Measurements from ENCODE around the gene TEAD2.
"Not testable (repeated sequence)": the region's sequence is repeated elsewhere in the genome, so short reads cannot be mapped to it uniquely, and the experiment has no call there.

TEAD2 gene

DNA sequence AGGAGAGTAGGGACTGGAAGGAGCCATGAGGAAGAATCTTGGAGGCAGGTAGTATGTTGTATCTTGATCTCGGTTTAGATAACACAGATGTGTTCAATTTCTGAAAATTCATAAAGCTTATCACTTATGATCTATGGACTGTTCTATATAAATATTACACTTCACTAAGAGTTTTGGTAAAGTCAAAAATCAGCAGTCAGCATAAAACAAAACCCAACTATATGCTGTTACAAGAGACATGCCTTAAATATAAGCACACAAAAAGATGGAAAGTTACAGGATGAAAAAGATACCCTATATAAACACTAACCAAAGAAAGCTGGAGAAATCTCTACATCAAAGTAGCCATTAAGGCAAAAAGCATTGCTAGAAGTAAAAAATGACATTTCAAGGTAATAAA lies 21.4 kb upstream of the TEAD2 start:
- no peak for DNase-seq (ENCODE audit: low read depth)

DNA sequence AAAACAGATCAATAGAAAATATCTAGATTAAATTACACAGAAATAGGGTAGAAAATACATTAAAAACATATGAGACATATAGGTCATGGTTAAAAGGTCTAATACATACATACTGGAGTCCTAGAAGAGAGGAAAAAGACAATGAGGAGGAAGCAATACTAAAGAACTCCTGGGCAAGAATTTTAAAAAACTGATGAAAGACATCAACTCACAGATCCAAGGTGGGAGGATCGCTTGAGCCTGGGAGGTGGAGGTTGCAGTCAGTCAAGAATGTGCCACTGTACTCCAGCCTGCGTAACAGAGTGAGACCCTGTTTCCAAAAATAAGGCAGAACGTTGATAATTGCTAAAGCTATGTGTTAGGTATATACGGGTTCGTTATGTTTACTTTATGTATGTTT lies 20.4 kb upstream of the TEAD2 start:
- no peak for DNase-seq (ENCODE audit: low read depth)

DNA sequence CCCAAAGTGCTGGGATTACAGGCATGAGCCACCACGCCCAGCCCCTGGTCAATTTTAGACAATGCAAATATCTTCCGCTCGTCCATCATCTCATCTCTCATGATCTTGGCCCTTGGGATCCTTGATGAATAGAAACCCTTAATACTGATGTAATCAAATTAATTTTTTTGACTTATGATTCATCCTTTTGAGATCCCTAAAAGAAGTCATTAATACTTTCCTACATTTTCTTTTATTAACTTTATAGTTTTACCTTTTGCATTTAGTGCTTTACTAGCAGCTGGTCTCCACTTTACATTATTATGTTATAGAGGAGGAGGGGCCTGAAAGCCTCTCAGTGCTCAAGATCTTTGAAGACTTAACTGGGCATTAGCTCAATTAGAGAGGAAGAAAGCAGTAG lies 18.2 kb upstream of the TEAD2 start:
- no peak for DNase-seq (ENCODE audit: low read depth)

DNA sequence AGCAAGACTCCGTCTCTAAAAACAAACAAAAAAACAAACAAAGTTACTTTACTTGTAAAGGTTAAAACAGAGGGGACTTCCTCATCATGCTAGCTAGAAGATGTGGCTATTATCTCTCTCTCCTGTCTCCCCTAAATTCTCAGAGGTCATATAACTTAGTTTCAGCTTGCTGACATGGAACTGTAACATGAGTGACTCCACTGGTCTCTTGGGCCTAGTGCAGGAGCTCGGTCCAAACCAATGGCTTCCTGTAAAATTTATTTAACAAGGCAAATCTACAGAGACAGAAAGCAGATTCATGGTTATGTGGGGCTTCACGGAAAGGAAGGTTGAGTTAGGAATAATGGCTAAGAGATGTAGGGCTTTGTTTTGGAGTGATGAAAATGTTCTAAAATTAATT lies 16.3 kb upstream of the TEAD2 start:
- no peak for DNase-seq (ENCODE audit: low read depth)

DNA sequence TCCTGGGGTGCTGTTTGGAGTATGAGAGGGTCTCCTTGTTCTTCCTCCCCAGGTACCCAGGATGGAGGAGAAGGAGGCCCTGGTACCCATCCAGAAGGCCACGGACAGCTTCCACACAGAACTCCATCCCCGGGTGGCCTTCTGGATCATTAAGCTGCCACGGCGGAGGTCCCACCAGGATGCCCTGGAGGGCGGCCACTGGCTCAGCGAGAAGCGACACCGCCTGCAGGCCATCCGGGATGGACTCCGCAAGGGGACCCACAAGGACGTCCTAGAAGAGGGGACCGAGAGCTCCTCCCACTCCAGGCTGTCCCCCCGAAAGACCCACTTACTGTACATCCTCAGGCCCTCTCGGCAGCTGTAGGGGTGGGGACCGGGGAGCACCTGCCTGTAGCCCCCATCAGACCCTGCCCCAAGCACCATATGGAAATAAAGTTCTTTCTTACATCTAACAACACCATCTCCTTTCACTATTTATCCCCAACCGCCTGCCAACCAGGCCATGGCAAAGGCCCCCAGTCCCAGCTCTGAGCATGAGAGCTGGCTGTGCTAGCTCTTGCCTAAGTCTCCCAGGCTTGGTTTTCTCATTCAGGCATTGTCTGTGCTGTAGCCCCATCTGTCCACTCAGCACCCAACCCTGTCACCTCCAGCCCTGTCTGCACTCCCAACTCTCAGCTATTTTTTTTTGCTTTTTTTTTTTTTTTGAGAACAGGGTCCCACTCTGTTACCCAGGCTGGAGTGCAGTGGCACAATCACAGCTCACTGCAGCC lies 12.6 kb upstream of the TEAD2 start:
- no peak for DNase-seq (ENCODE audit: low read depth)

DNA sequence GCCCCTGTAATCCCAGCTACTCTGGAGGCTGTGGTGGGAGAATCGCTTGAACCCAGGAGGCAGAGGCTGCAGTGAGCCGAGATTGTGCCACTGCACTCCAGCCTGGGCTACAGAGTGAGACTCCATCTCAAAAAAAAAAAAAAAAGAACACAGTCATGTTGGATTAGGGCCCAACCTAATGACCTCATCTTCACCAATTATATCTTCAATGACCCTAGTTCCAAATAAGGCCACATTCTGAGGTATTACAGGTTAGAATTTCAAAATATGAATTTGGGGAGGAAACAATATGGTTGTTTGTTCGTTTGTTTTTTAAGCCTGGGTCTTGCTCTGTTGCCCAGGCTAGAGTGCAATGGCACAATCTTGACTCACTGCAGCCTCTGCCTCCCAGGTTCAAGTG lies 11.0 kb upstream of the TEAD2 start:
- not testable (repeated sequence) for DNase-seq (ENCODE audit: low read depth)

DNA sequence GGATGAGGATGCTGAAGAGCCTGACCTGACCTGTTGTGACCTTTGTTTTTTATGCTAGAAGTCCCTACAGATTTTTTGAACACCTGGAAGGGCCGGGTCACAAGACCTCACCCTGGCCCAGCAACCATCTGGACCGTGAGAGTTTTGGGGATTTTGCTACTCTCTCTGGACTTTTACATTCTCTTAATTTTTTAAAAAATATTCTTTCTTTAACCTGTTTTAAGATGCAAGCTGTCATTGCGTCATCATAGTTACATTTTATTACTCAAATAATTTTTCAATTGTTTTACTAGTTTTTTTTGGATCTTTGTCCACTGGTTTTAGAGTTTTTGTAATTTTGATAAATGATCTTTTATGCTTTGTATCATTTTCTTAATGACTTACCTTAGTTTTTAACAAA lies 9.0 kb upstream of the TEAD2 start:
- DNase-seq (ENCODE audit: low read depth), result no peak

DNA sequence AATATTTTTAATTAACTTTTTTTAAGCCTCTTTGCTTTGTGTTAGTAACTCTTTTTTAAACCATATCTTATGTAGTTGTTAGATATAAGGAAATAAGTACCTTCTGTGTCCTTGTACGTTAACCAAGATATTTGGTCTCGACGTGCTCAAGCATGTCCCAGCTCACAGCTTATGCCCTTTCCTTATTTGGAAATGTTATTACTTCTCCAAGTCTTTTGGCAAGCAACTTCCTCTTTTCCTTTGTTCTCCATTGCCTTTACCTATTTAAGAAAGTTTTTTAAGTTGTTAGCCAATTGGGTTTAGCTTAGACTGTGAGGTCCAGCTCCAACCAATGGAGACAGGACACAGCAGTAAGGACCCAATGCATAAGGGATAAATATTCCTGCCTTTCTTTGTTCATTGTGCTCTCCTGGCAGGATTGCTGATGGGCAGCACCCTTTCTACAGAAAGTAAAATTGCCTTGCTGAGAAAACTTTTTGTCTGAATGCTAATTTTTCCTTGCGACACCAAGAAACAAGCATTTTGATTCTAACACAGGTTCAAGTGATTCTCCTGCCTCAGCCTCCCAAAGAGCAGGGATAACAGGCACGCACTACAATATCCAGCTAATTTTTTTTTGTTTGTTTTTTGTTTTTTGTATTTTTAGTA lies 6.6 kb upstream of the TEAD2 start:
- DNase-seq (ENCODE audit: low read depth), result no peak

DNA sequence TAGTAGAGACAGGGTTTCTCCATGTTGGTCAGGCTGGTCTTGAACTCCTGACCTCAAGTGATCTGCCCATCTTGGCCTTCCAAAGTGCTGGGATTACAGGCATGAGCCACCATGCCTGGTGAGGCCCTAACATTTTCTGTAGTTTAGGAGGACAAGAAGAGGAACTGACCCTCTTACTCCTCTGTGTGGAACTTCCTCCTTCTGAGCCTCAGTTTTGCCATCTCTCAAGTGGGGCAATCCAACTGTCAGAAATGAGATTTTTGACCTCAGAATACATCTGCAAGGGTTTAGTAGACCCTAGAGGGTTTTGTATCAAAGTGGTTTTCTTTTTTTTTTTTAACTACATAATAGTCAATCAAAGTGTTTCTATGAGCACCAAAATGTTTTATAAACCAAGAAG lies 3.9 kb upstream of the TEAD2 start:
- DNase-seq (ENCODE audit: low read depth), result no peak

DNA sequence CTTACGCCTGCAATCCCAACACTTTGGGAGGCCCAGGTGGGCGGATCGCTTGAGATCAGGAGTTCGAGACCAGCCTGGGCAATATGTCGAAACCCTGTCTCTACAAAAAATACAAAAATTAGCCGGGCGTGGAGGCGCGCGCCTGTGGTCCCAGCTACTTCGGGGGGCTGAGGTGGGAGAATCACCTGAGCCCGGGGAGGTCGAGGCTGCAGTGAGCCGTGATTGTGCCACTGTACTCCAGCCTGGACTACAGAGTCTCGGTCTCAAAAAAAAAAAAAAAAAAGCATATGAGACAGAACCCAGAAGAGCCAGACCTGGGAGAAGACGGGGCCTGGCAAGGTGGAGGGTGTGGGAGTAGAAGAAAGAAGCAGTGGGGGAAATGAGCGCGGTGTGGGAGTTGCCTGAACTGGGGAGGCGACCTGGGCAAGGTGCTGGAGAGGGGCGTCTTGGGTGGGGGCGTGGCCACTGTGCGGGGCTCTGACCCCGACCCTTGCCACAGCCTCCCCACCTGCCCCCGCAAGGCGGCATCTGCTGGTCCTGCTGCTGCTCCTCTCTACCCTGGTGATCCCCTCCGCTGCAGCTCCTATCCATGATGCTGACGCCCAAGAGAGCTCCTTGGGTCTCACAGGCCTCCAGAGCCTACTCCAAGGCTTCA lies 2.0 kb upstream of the TEAD2 start:
- DNase-seq (ENCODE audit: low read depth), result no peak

DNA sequence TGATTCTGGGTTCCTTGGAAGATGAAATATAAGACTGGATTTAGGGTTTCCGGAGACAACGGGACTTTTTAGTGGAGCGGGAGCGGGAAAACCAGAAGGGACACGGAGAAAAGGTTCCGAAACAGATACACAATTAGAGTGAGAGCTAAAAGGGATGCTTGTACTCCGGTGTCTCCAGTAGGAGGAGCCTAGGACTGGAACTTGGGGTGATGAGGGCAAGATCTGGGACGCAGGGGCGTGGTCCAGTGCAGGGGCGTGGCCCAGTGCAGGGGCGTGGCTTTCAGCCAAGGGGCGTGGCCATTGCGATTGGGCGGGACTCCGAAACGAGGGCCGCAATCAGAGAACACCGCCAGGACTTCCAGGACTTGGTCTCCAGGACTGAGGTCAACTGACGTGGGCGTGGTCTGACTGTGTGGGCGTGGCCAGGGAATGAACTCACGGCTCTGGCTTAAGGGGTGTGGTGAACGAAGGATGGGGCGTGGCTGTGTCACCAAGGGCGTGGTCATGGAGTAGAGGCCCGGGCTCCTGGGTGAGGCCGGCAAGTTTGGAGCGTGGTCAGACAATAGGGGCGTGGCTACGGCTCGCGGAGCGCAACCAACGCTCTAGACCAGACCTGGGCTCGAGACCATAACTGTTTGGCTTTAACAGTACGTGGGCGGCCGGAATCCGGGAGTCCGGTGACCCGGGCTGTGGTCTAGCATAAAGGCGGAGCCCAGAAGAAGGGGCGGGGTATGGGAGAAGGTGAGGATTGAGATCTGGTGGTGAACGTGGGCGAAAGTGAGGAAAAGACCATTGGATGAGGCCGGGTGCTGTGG lies 1.3 kb upstream of the TEAD2 start, which contains the start of gene DKKL1:
Gene DKKL1, plus strand, starts transcription at position 610 of the 815 bp plus-strand sequence. Its CDS starts 122 bp downstream, at position 732.
- DNase-seq (ENCODE audit: low read depth), result peak; percentile 98

DNA sequence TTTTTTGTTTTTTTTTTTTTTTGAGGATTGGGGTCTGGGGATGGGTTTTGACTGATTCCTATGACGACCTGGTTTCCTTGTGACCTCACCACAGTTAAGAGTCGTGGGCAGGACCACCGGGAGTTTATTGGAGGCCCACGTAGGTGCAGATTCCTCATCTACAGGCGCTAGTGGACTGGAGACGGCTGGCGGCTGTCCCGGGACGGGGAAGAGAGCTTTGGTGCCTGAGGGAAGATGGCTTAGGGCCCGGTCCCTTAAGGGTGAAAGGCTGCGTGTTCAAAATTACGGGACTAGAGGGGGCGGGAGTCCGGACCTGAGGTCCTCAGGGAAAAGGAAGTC lies 682 bp upstream of the TEAD2 start:
- peak; percentile 46 for DNase-seq (ENCODE audit: low read depth)

DNA sequence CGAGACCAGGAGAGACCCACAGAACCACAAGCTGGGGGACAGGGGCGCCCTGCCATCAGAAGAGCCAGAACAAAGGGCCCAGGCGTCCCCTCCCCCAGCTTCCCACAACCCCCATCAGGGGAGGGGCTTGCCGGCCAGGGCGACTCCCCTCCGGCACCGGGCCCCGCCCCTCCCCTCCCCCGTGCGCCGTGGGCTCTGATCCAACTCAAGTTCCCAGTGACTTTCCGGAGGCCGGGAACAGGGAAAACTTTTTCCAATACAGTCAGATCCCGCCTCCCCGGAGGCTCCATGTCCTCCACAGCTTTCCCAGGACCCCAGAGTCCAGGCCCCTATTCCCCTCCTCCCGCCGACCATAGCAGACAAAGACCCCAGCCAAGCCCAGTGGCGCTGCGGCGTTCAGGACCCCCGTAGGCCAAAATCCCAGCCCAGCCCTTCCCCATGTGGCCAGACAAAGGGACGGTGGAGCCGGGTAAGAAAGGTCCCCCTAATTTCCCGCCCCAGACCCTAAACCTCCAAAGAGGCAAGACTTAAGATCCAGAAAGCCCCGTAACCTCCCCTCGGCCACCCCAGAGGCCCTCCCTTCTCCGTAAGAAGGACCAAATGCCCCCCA lies 673 bp downstream of the TEAD2 start:
- DNase-seq (ENCODE audit: low read depth), result peak; percentile 75

DNA sequence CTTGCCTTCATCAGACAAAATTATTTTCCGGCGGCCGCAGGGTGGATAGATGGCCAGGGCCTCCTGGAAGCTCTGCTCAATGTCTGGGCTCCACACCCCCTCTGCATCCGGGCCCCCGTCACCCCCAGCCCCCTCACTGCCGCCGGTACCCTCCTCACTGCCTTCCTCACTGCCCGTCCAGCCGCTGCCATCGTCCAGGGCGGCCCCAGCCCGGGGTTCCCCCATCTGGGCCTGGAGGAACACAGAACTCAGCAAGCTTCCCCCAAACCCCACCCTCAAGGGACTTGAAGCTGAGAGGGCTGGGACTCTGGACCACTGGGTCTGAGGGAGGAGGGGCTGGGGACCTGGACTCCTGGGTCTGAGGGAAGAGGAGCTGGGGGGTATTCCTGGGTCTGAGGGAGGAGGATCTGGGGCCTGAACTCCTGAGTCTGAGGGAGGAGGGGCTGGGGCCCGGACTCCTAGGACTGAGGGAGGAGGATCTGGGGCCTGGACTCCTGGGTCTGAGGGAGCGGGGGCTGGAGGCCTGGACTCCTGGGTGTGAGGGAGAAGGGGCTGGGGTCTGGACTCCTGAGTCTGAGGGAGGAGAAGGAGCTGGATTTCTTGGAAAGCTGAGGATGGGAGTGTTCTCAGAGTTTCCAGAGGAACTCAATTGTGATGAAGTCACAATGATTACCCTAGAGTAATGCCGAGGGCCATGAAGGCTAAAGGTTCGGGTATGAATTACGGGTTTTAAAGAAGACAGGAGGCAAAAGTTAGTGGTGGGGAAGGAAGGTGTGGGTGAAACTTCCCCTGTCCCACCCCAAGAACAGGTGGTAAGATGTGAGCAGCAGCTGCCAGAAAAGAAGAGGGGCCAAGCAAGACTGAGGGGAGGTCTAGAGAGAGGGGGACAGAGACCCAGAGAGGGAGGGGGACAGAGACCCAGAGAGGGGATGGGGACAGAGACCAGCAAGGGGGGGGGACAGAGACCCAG lies 2.1 kb downstream of the TEAD2 start:
- DNase-seq (ENCODE audit: low read depth), result no peak

DNA sequence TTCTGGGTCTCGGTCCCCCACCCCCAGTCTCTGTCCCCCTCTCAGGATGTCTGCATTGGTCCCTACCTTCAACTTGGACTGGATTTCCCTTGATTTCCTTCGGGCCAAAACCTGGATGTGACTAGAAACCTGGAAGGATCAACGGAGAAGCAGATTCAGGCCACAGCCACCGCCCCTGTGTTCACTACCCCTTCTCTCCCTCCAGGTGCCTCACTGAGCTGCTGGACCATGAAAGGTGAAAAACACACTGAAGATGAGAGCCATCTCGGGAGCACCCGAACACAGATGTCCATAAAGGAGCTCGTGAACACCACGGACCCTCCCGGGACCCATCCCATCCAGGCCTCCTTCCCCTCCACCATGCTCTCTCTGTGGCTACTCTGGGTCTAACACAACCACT lies 5.0 kb downstream of the TEAD2 start:
- no peak for DNase-seq (ENCODE audit: low read depth)

DNA sequence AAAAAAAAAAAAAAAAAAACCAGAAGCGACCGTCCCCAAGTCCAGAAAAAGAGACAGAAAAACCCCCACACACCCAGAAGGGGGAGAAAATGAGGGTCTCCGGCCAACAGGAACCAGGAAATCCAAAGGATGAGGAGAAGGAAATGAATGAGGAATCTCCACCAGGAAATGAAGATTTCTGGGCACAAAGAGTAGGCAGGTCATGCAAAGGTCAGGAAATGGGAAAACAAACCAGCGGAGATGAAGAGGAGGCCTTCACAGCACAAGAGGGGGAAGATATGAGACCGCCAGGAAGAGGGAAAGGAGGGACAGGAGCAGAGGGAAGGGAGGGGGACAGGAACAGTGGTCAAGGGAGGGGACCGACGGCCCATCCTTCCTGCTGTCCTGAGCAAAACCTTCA lies 5.8 kb downstream of the TEAD2 start:
- no peak for DNase-seq (ENCODE audit: low read depth)

DNA sequence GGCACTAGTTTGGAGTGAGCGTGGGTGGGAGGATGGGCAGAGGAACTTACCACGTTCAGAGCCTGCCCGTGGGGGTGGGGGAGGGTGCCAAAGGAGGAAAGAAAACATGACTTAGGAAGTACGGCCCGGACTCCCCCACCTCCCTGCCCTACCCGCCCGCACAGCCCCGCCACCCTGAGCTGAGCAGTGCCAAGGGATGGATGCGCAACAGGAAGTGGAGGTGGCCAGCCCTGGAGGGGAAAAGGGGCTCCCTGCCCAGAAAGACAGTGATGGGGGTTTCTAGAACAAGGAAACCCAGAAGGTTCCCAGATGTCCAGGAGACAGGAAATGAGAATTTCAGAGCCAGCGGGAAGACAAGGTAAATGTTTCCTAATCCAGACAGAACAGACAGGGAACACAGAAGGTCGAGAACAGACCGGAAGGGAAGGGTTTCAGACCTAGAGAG lies 6.3 kb downstream of the TEAD2 start:
- no peak for DNase-seq (ENCODE audit: low read depth)

DNA sequence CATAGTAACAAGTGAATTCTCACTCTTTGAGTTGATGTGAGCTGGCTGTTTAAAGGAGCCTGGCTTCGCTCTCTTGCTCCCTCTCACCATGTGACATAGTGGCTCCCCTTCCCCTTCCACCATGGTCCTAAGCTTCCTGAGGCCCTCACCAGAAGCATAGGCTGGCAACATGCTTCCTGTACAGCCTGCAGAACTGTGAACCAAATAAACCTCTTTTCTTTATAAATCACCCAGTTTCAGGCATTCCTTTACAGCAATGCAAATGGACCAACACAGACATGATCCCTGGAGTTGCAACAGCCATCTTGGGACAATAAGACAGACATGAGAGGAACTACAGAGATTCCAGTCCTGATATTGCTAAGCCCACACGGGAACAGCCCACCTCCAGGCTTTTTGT lies 12.6 kb downstream of the TEAD2 start:
- DNase-seq (ENCODE audit: low read depth), result no peak

DNA sequence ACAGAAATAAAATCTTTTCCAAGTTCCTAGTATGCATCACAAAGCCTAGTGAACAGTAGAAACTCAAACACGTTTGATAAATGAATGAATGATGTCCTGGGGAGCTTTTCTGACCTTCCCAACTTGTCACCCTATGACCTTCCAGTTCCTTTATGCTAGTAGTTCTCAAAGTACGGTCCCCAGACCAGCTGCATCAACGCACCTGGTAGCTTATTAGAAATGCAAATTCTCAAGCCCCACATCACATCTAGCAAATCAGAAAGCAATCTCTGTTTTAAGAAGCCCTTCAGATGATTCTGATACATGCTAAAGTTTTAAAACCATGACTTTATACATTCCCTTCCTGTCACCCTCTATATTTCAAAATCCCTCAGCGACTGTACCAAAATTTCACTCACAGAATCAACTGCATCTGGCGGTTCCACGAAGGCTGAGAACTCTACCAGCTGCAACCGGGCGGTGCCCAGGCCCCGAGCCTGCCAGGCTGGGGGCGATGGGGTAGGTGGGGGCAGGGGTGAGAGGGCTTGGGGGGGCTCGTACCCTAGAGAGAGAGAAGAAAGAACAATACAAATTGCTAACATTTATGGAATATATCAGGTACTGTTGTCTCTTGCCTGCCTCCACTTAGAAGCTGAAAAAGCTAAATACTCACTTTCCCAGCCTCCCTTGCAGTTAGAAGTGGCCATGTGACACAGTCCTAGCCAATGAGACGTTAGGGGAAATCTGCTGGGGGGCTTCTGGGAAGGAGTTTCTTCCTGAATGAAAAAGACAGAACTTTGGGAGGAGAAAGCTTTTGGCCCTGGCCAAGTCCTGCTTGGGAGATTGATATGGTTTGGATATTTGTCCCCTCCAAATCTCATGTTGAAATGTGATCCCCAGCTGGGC lies 13.7 kb downstream of the TEAD2 start:
- DNase-seq (ENCODE audit: low read depth), result no peak

DNA sequence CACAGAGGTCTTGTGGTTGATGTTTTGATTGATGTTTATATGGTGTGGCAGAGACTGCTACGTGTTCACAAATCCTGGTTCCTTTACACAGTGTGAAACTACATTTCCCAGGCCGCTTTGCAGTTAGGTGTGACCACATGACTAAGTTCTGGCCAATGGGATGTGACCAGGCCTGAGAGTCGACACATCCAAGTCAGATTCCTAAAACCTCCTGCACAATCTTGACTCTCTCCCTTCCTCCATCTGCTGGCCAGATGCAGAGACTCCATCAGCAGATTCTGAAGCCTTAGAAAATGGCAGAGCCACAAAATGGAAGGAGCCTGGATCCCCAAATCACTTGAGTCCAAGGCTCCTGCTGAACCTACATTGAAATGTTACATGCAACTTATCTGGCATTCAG lies 14.4 kb downstream of the TEAD2 start:
- DNase-seq (ENCODE audit: low read depth), result peak; percentile 73

Measured in fibroblast of gingiva (primary cell).